T-helper 9 cell (primary cell): ENCODE measurements around the gene TEX30.
"Not testable (repeated sequence)": the region's sequence is repeated elsewhere in the genome, so short reads cannot be mapped to it uniquely, and the experiment has no call there.

Source experiments
- DNase-seq: peaks from one replicate; pipeline ENCODE4 v3.0.0-alpha.2; 2020
- total RNA-seq, 2 donors: gene quantifications; one replicate each; lab custom pipeline; 2026; lab: John Stamatoyannopoulos, UW

Gene TEX30
- total RNA-seq: 6.5 to 9.3 reads per million in 2 donors

- DNase-seq: peak; percentile 81
Measured at GRCh38 chr13:102773441-102774213, at the start of gene TEX30. Gene TEX30 (minus strand): TSS chr13:102773786. CDS start chr13:102770026, 3,760 bp downstream.

GRCh38 chr13:102817907-102818306, 44.3 kb upstream of the TEX30 start:
- DNase-seq: no peak

- DNase-seq: no peak
Measured at GRCh38 chr13:102817241-102817640, 43.7 kb upstream of the TEX30 start.

- DNase-seq: no peak
Measured at GRCh38 chr13:102816708-102817107, 43.1 kb upstream of the TEX30 start.

GRCh38 chr13:102815788-102816187, 42.2 kb upstream of the TEX30 start:
- DNase-seq: no peak

- DNase-seq: no peak
Measured at GRCh38 chr13:102814793-102815192, 41.2 kb upstream of the TEX30 start.

- no peak for DNase-seq
Measured at GRCh38 chr13:102814025-102814607, 40.5 kb upstream of the TEX30 start.

- DNase-seq: no peak
Measured at GRCh38 chr13:102812611-102813287, 39.2 kb upstream of the TEX30 start.

- no peak for DNase-seq
Measured at GRCh38 chr13:102807699-102808098, 34.1 kb upstream of the TEX30 start.

- DNase-seq: no peak
Measured at GRCh38 chr13:102805680-102806079, 32.1 kb upstream of the TEX30 start.

GRCh38 chr13:102800145-102801041, 26.8 kb upstream of the TEX30 start:
- peak; percentile 80 for DNase-seq

GRCh38 chr13:102799426-102800144, 26.0 kb upstream of the TEX30 start:
- no peak for DNase-seq

- DNase-seq: peak; percentile 71
Measured at GRCh38 chr13:102798581-102799425, 25.2 kb upstream of the TEX30 start, which contains the start of the genes BIVM and POGLUT2. Gene BIVM (plus strand): TSS chr13:102799119. CDS start chr13:102807268, 8,149 bp downstream. Gene POGLUT2 (minus strand): TSS chr13:102798976. CDS start chr13:102798670, 306 bp downstream.

- DNase-seq: no peak
Measured at GRCh38 chr13:102793611-102794355, 20.2 kb upstream of the TEX30 start.

GRCh38 chr13:102792396-102792795, 18.8 kb upstream of the TEX30 start:
- no peak for DNase-seq

GRCh38 chr13:102788683-102789082, 15.1 kb upstream of the TEX30 start:
- no peak for DNase-seq

GRCh38 chr13:102784483-102784882, 10.9 kb upstream of the TEX30 start:
- no peak for DNase-seq

GRCh38 chr13:102781591-102781990, 8.0 kb upstream of the TEX30 start:
- DNase-seq: no peak

GRCh38 chr13:102780656-102781055, 7.1 kb upstream of the TEX30 start:
- not testable (repeated sequence) for DNase-seq
